K562 (cell line): ENCODE data around the gene CPED1. TPM values are rescaled to one million over a fixed set of nuclear protein-coding genes. Genes with fewer than 3 reads are reported as not detected.
A peak's percentile ranks its signal among the peaks of the same experiment; 100 is the strongest.

Experiments used
- ARID3A ChIP-seq: IDR thresholded peaks from 2 replicates; pipeline ENCODE4 v1.6.1; 2012; ENCODE audit warnings: low read depth, low read length, improper control_type of control experiment, borderline replicate concordance
- ARNT ChIP-seq, 2 experiments: fragments of 450-650 bp; IDR thresholded peaks; 2 replicates each; pipeline ENCODE4 v1.6.1; 2016; ENCODE audit warnings: mild to moderate bottlenecking in 1 of 2
- ATF2 ChIP-seq: sonication (generic); formaldehyde crosslinking; IDR thresholded peaks from 2 replicates; pipeline ENCODE4 v1.8.1; 2022; ENCODE audit warnings: missing genetic modification reagents
- CBFA2T2 ChIP-seq: fragments of 450-650 bp; conservative IDR thresholded peaks from 2 replicates; pipeline ENCODE4 v1.6.1; 2017; ENCODE audit warnings: mild to moderate bottlenecking
- CTCF ChIP-seq, 3 experiments: IDR thresholded peaks in 2 of 3; conservative IDR thresholded peaks in 1 of 3; 2 replicates each; pipeline ENCODE4 v1.5.1; 2011 to 2012; ENCODE audit warnings: low read length in 3 of 3, mild to moderate bottlenecking in 3 of 3, control low read depth in 2 of 3, improper control_type of control experiment in 1 of 3, inconsistent platforms in 1 of 3, low read depth in 1 of 3, mixed read lengths in 1 of 3, moderate library complexity in 1 of 3; ENCODE audit not compliant: insufficient read depth in 2 of 3
- HMGN3 ChIP-seq: IDR thresholded peaks from 2 replicates; pipeline ENCODE4 v1.6.1; 2011; ENCODE audit warnings: borderline replicate concordance, low read depth, mild to moderate bottlenecking, mixed read lengths, low read length; ENCODE audit not compliant: insufficient read length; ENCODE audit errors: extremely low read depth
- LCOR ChIP-seq: sonication (generic); formaldehyde crosslinking; IDR thresholded peaks from 2 replicates; pipeline ENCODE4 v1.8.0; 2022; ENCODE audit warnings: mild to moderate bottlenecking, missing genetic modification reagents
- MBD2 ChIP-seq: sonication (generic); IDR thresholded peaks from 2 replicates; pipeline ENCODE4 v1.6.1; 2016; ENCODE audit warnings: low read depth, borderline replicate concordance
- MNT ChIP-seq, 2 experiments: fragments of 450-650 bp; conservative IDR thresholded peaks; 2 replicates each; pipeline ENCODE4 v1.6.1; 2017; ENCODE audit warnings: mild to moderate bottlenecking in 2 of 2, moderate library complexity in 2 of 2
- MTA3 ChIP-seq: fragments of 450-650 bp; formaldehyde crosslinking; IDR thresholded peaks from 2 replicates; pipeline ENCODE4 v1.6.1; 2017; ENCODE audit warnings: mild to moderate bottlenecking, borderline replicate concordance
- PHF21A ChIP-seq: fragments of 450-650 bp; IDR thresholded peaks from 2 replicates; pipeline ENCODE4 v1.6.1; 2017; ENCODE audit warnings: low read depth, borderline replicate concordance
- PPARD ChIP-seq: fragments of 250-450 bp; sonication (Bioruptor Pico); IDR thresholded peaks from 2 replicates; pipeline ENCODE4 v1.8.0; 2022; ENCODE audit warnings: inconsistent platforms, mild to moderate bottlenecking, moderate library complexity
- PYGO2 ChIP-seq: fragments of 450-650 bp; IDR thresholded peaks from 2 replicates; pipeline ENCODE4 v1.6.1; 2016; ENCODE audit warnings: mild to moderate bottlenecking, missing genetic modification characterization, moderate library complexity, missing compliant biosample characterization
- SAFB2 ChIP-seq: fragments of 200-400 bp; formaldehyde crosslinking; IDR thresholded peaks from 2 replicates; pipeline ENCODE4 v1.6.1; 2018; ENCODE audit warnings: borderline replicate concordance, low read length, low read depth, moderate library complexity; ENCODE audit not compliant: severe bottlenecking
- SMARCC2 ChIP-seq: fragments of 450-650 bp; IDR thresholded peaks from 2 replicates; pipeline ENCODE4 v1.6.1; 2017; ENCODE audit warnings: antibody characterized with exemption, moderate library complexity, mild to moderate bottlenecking, low read depth
- TAF9B ChIP-seq: fragments of 450-650 bp; IDR thresholded peaks from 2 replicates; pipeline ENCODE4 v1.6.1; 2018; ENCODE audit warnings: mild to moderate bottlenecking; ENCODE audit not compliant: partially characterized antibody
- TEAD4 ChIP-seq, 2 experiments: sonication (generic) in 1 of 2; formaldehyde crosslinking in 1 of 2; IDR thresholded peaks; 2 replicates each; pipeline versions ENCODE4 v1.6.1 to v1.8.0; 2012 to 2022; ENCODE audit warnings: borderline replicate concordance in 1 of 2, inconsistent platforms in 1 of 2, low read length in 1 of 2, mild to moderate bottlenecking in 1 of 2, missing genetic modification reagents in 1 of 2
- TRIM24 ChIP-seq, 2 experiments: fragments of 450-650 bp; IDR thresholded peaks; 2 replicates each; pipeline ENCODE4 v1.6.1; 2016
- YBX1 ChIP-seq: fragments of 450-650 bp; IDR thresholded peaks from 2 replicates; pipeline ENCODE4 v1.7.1; 2016; ENCODE audit warnings: mild to moderate bottlenecking
- ZBTB1 ChIP-seq: sonication (generic); formaldehyde crosslinking; IDR thresholded peaks from 2 replicates; pipeline ENCODE4 v1.8.1; 2023; ENCODE audit warnings: missing genetic modification reagents, low read depth, mild to moderate bottlenecking, borderline replicate concordance
- ZBTB8A ChIP-seq: fragments of 450-650 bp; IDR thresholded peaks from 2 replicates; pipeline ENCODE4 v1.6.1; 2018; ENCODE audit warnings: mild to moderate bottlenecking, moderate library complexity; ENCODE audit not compliant: partially characterized antibody
- polyA plus RNA-seq, 8 experiments: library from polyadenylated mRNA; depleted of rRNA in 4 of 8; stranded (reverse) in 5 of 8; unstranded in 3 of 8; fragments of >200 nt; fragmentation: Nextera tagmentation in 2 of 8; fragmentation: Illumina TruSeq in 1 of 8; extraction: Ambion mirVana in 2 of 8; extraction: Trizol in 1 of 8; gene quantifications; 2 replicates each; pipeline versions ENCODE4 v1.2.1 to v1.2.3, GENCODE V29; 2011 to 2014; ENCODE audit warnings: inconsistent platforms in 1 of 8, missing spikeins in 1 of 8
- total RNA-seq, 7 experiments: library from RNA; depleted of rRNA in 6 of 7; stranded (reverse); fragments of >200 nt in 6 of 7; fragmentation: Illumina TruSeq in 2 of 7; extraction: Trizol in 2 of 7; gene quantifications; 2 replicates each; pipeline versions ENCODE4 v1.2.1 to v1.2.3, GENCODE V29; 2011 to 2021; ENCODE audit warnings: low replicate concordance in 1 of 7

Gene CPED1
- total and polyA plus RNA-seq, 9 of the 15 experiments (the other 6 are each of a cell fraction or from before 2014, with no cell fraction given), result 195 to 393 (median 290) TPM

GRCh38 chr7:120985130-120985758 lies 3.3 kb upstream of the CPED1 start (continued):
- TF ChIP-seq YBX1, result no peak
- TF ChIP-seq SAFB2, result no peak
- no peak for TF ChIP-seq ZBTB8A
- no peak for TF ChIP-seq ZBTB1 (CRISPR knock-in tag)
- TF ChIP-seq PPARD (CRISPR knock-in tag), result no peak
- TF ChIP-seq TRIM24 (IDR thresholded peaks at IDR 0.05), result peak in 1 of 2 experiments; percentile 20; a peak in 1 of 4 replicates
- TF ChIP-seq TAF9B, result peak; percentile 42
- TF ChIP-seq TEAD4 (IDR thresholded peaks at IDR 0.05; ENCODE audit: low read length), result peak; percentile 70
- TF ChIP-seq TEAD4 (CRISPR knock-in tag; IDR thresholded peaks at IDR 0.05; ENCODE audit: borderline replicate concordance), result no peak
- peak; percentile 26 for TF ChIP-seq HMGN3
- TF ChIP-seq ATF2 (CRISPR knock-in tag), result no peak
- peak; percentile 51; the same call in 1 of the 2 replicates for TF ChIP-seq PYGO2 (tag)
- TF ChIP-seq MBD2, result 0 out of 2 replicates have a peak, but pooled peaks have one; percentile 39
- peak; percentile 26 to 59; a peak in 1 of 4 replicates for TF ChIP-seq MNT (conservative IDR thresholded peaks at IDR 0.05)
- TF ChIP-seq CBFA2T2, result peak; percentile 66
- peak; percentile 81; the same call in 1 of the 2 replicates for TF ChIP-seq ARID3A
- no peak for TF ChIP-seq CTCF (IDR thresholded peaks at IDR 0.05 in 2 of 3, conservative IDR thresholded peaks at IDR 0.05 in 1 of 3; ENCODE audit: insufficient read depth in 2 of 3, low read depth in 1 of 3, low read length in 3 of 3)
- TF ChIP-seq LCOR (CRISPR knock-in tag), result peak; percentile 41; the same call in 1 of the 2 replicates
- peak; percentile 79 for TF ChIP-seq MTA3
- peak; percentile 74 for TF ChIP-seq SMARCC2
- no peak for TF ChIP-seq ARNT (IDR thresholded peaks at IDR 0.05)
- no peak for TF ChIP-seq PHF21A
